SU-DHL-6 (cell line): ENCODE data around the gene HSPA12A.

ENCODE experiments used
- H2AFZ ChIP-seq: fragments of 200-600 bp; sonication (generic); 2 replicates; pipeline ENCODE4 v1.6.1; 2014; ENCODE audit warnings: low read depth, mild to moderate bottlenecking, moderate library complexity, mixed read lengths, antibody characterized with exemption, low read length; ENCODE audit not compliant: severe bottlenecking
- H3F3A ChIP-seq: fragments of 200-600 bp; shearing (Covaris generic); 2 replicates; pipeline ENCODE4 v1.6.0; 2016; ENCODE audit warnings: antibody characterized with exemption, mild to moderate bottlenecking; ENCODE audit not compliant: insufficient read depth
- H3K27ac ChIP-seq: fragments of 200-600 bp; sonication (generic); 2 replicates; pipeline ENCODE4 v1.5.1; 2016; ENCODE audit warnings: low read depth, mild to moderate bottlenecking, low read length, moderate library complexity, mixed read lengths
- H3K27me3 ChIP-seq: fragments of 200-600 bp; sonication (generic), shearing (Covaris generic); 2 replicates; pipeline ENCODE4 v1.6.0; 2014; ENCODE audit warnings: mild to moderate bottlenecking, low read length
- H3K36me3 ChIP-seq: fragments of 200-600 bp; sonication (generic); 2 replicates; pipeline ENCODE4 v1.6.1; 2014; ENCODE audit warnings: mild to moderate bottlenecking, low read length, mixed read lengths
- H3K4me2 ChIP-seq: fragments of 300-600, 200-600 bp; shearing (Covaris generic), sonication (generic); 2 replicates; pipeline ENCODE4 v1.6.0; 2014; ENCODE audit warnings: low read length, low read depth, mild to moderate bottlenecking; ENCODE audit not compliant: poor library complexity, severe bottlenecking
- H3K4me3 ChIP-seq: fragments of 200-600 bp; sonication (generic); 2 replicates; pipeline ENCODE4 v1.5.1; 2014; ENCODE audit warnings: antibody characterized with exemption, low read length, mild to moderate bottlenecking, mixed read lengths; ENCODE audit not compliant: insufficient read depth, poor library complexity, severe bottlenecking
- H3K79me2 ChIP-seq: fragments of 200-600 bp; sonication (generic); 2 replicates; pipeline ENCODE4 v1.6.1; 2014; ENCODE audit warnings: mild to moderate bottlenecking, low read length, moderate library complexity; ENCODE audit not compliant: insufficient read depth
- H3K9ac ChIP-seq: fragments of 200-600 bp; sonication (generic); 2 replicates; pipeline ENCODE4 v1.7.0; 2014; ENCODE audit warnings: mild to moderate bottlenecking, low read length
- H3K9me2 ChIP-seq: fragments of 200-600 bp; sonication (generic); replicated peaks from 2 replicates; pipeline ENCODE4 v1.6.1; 2014; ENCODE audit warnings: low read length; ENCODE audit not compliant: insufficient read depth
- H3K9me3 ChIP-seq: fragments of 200-600 bp; sonication (generic); 2 replicates; pipeline ENCODE4 v1.6.1; 2014; ENCODE audit warnings: low read length, mixed read lengths; ENCODE audit not compliant: insufficient read depth
- H4K20me1 ChIP-seq: fragments of 200-600 bp; sonication (generic); 2 replicates; pipeline ENCODE4 v1.6.1; 2014; ENCODE audit warnings: low read depth, mild to moderate bottlenecking, antibody characterized with exemption, low read length, moderate library complexity, mixed read lengths
- EZH2phosphoT487 ChIP-seq: fragments of 200-600 bp; sonication (generic), shearing (Covaris generic); conservative IDR thresholded peaks from 2 replicates; pipeline ENCODE4 v1.6.1; 2018; ENCODE audit warnings: mild to moderate bottlenecking, antibody characterized with exemption, low read length, moderate library complexity, mixed read lengths
- TF ChIP-seq, protein P1 (sequence below): fragments of 200-600 bp; sonication (generic); IDR thresholded peaks from one replicate; pipeline ENCODE4 v1.5.1; 2017; ENCODE audit warnings: antibody characterized with exemption, mild to moderate bottlenecking, low read length, moderate library complexity; ENCODE audit not compliant: insufficient read depth, poor library complexity, severe bottlenecking

The HSPA12A gene

DNA sequence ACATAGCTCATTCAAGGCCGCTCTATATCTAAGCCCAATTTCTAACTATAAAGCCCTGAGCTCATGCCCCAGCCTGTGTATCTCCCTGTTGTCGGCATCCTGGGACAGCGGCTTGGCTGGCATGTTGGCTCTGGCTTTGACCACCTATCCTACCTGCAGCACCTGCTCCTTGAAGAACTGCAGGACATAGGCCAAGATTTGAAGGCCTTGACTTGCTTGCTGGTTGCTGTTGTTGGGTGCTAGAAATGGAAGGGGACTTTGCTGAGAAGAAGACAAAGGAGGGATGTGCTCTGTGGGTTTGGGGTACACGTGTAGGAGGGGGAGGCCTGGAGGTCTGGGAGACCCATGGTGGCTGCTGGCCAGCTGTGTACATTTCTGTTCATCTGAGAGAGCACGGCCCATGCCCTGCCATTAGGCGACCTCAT lies 110.5 kb downstream of the HSPA12A start:
- H3K27me3 ChIP-seq, result no peaks in the 10 kb centered on the region
- no peak overlapping the region for H3K4me2 ChIP-seq
- no peaks in the 10 kb centered on the region for H3K9me2 ChIP-seq
- no peak overlapping the region for H2AFZ ChIP-seq
- H3K9me3 ChIP-seq, result no peaks in the 10 kb centered on the region
- H3K79me2 ChIP-seq, result no peaks in the 10 kb centered on the region
- H3K4me3 ChIP-seq, result no peak overlapping the region
- H3K27ac ChIP-seq, result no peak overlapping the region
- no peak overlapping the region for H3K9ac ChIP-seq
- H3K36me3 ChIP-seq, result no peaks in the 10 kb centered on the region
- no peaks in the 10 kb centered on the region for H4K20me1 ChIP-seq
- no peaks in the 10 kb centered on the region for H3F3A ChIP-seq
- TF ChIP-seq, protein P1, sequence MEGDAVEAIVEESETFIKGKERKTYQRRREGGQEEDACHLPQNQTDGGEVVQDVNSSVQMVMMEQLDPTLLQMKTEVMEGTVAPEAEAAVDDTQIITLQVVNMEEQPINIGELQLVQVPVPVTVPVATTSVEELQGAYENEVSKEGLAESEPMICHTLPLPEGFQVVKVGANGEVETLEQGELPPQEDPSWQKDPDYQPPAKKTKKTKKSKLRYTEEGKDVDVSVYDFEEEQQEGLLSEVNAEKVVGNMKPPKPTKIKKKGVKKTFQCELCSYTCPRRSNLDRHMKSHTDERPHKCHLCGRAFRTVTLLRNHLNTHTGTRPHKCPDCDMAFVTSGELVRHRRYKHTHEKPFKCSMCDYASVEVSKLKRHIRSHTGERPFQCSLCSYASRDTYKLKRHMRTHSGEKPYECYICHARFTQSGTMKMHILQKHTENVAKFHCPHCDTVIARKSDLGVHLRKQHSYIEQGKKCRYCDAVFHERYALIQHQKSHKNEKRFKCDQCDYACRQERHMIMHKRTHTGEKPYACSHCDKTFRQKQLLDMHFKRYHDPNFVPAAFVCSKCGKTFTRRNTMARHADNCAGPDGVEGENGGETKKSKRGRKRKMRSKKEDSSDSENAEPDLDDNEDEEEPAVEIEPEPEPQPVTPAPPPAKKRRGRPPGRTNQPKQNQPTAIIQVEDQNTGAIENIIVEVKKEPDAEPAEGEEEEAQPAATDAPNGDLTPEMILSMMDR, result no peak
- no peak for TF ChIP-seq EZH2phosphoT487

DNA sequence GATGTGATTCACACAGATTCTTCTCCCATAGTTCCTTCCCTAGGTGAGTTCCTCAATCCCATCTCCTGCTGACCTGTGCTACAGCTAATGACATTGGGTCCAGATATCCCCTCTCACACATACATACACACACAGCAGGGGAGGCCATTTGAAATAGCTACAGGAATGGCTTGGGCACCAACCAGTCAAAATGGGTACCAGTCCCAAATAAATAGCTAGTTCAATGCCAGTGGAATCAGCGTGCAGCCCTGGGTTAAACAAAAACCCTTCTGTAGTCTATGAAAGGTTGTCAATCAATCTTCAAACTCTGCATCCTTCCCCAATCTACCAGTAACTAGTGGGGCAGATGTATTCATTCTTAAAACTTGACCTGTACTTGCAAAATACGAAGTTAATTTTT lies 112.3 kb downstream of the HSPA12A start:
- no peak overlapping the region for H3K27ac ChIP-seq
- TF ChIP-seq, protein P1, result no peak
- no peak for TF ChIP-seq EZH2phosphoT487

DNA sequence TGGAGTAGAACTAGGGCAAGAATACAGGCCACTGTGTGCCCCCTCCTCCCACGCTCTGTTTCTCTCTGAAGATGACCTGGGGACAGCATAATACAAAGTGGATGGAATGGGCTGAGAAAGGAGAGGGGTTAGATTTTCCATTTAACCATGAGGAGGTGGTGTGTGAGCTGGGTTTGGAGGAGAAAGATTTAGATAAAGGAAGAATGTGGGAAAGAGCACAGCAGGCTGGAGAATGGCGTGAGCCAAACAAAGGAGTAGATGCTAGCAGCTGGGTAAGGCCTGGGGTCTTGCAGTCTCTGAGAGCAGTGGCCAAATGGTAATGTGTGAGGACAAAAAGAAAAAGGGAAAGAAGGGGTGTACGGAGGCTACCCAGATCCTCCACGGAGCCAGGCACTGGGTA lies 113.0 kb downstream of the HSPA12A start:
- Histone ChIP-seq H3K36me3 (no peaks in the 10 kb centered on the region), H3K79me2 (no peaks in the 10 kb centered on the region), H3K4me3 (no peak overlapping the region), H3K27me3 (no peaks in the 10 kb centered on the region), H3K4me2 (no peak overlapping the region), H3F3A (no peaks in the 10 kb centered on the region), H3K9me2 (no peaks in the 10 kb centered on the region), H3K9ac (no peak overlapping the region), H4K20me1 (no peaks in the 10 kb centered on the region), H3K9me3 (no peaks in the 10 kb centered on the region), H3K27ac (no peak overlapping the region), H2AFZ (no peak overlapping the region)
- TF ChIP-seq EZH2phosphoT487, result no peak
- TF ChIP-seq, protein P1, result no peak

More for the DNA sequence above, 112.3 kb downstream of the HSPA12A start:
- Histone ChIP-seq H3K9ac (no peak overlapping the region), H3K9me3 (no peaks in the 10 kb centered on the region), H2AFZ (no peak overlapping the region), H3K9me2 (no peaks in the 10 kb centered on the region), H3K4me2 (no peak overlapping the region), H4K20me1 (no peaks in the 10 kb centered on the region), H3K36me3 (no peaks in the 10 kb centered on the region), H3K4me3 (no peak overlapping the region), H3F3A (no peaks in the 10 kb centered on the region), H3K79me2 (no peaks in the 10 kb centered on the region), H3K27me3 (no peaks in the 10 kb centered on the region)

DNA sequence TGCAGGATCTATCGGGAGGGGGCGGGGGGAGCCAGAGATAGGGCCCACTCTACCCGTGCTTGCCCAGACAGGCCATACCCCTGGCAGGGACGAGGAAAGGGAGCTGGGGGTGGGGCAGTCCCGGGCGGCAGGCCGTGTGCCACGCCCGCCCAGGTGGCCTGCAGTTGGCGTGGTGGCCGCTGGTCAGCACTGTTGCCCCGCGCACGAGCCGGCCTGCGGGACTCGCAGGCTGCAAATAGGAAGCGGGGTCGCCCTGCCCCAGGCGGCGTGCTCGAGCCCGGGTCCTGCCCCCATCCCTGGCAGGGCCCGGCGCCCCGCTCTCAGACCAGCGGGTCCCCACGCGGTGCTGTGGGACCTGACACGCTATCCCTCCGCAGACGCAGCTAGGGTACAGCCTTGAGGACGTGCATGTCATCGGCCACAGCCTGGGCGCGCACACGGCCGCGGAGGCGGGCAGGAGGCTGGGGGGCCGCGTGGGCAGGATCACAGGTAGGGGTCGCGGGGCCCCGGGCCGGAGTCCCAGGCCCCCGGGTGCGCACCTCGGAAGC lies 114.9 kb downstream of the HSPA12A start:
- Histone ChIP-seq H3K9ac (no peak overlapping the region), H3K9me2 (no peaks in the 10 kb centered on the region), H4K20me1 (no peaks in the 10 kb centered on the region), H3K9me3 (no peaks in the 10 kb centered on the region), H3F3A (no peaks in the 10 kb centered on the region), H3K36me3 (no peaks in the 10 kb centered on the region), H3K27me3 (no peaks in the 10 kb centered on the region), H3K27ac (no peak overlapping the region), H3K4me2 (no peak overlapping the region), H3K79me2 (no peaks in the 10 kb centered on the region), H3K4me3 (no peak overlapping the region), H2AFZ (no peak overlapping the region)
- TF ChIP-seq, protein P1, result no peak
- TF ChIP-seq EZH2phosphoT487, result no peak
